SK-N-SH (cell line): ENCODE measurements around the gene ARHGAP15. TPM values are rescaled to one million over a fixed set of nuclear protein-coding genes. Genes with fewer than 3 reads are reported as not detected.
"Not testable (repeated sequence)": the region's sequence is repeated elsewhere in the genome, so short reads cannot be mapped to it uniquely, and the experiment has no call there.

ENCODE experiments used
- CTCF ChIA-PET: fragments of 300-600, 350-600 bp; formaldehyde crosslinking; extraction: SDS; loops from one replicate; lab custom pipeline; 2021; lab: Yijun Ruan, JAX
- POLR2A ChIA-PET: fragments of 350-600 bp; sonication (Branson Sonifier 250); formaldehyde crosslinking; extraction: SDS; loops from one replicate; lab custom pipeline; 2020; ENCODE audit warnings: antibody characterized with exemption, inconsistent platforms; lab: Yijun Ruan, JAX
- DNase-seq: peaks from one replicate; pipeline ENCODE4 v3.0.0; 2012
- H2AFZ ChIP-seq: fragments of 200-600 bp; sonication (generic); 2 replicates; pipeline ENCODE4 v1.8.1; 2016; ENCODE audit warnings: antibody characterized with exemption, mild to moderate bottlenecking, low read depth
- H3F3A ChIP-seq: fragments of 200-600 bp; sonication (generic); replicated peaks from 2 replicates; pipeline ENCODE3; 2016; ENCODE audit warnings: antibody characterized with exemption, mild to moderate bottlenecking; ENCODE audit not compliant: insufficient read depth
- H3K27ac ChIP-seq, 2 experiments: fragments of 200-500 bp in 1 of 2; fragments of 200-600 bp in 1 of 2; sonication (Bioruptor generic) in 1 of 2; sonication (generic), shearing (Covaris generic) in 1 of 2; 2 replicates each; pipeline versions ENCODE4 v1.5.1 to v1.6.1; 2014 to 2016; ENCODE audit warnings: low read depth in 2 of 2, inconsistent platforms in 1 of 2, low read length in 1 of 2, mild to moderate bottlenecking in 1 of 2, mixed read lengths in 1 of 2
- H3K27me3 ChIP-seq: fragments of 200-600 bp; sonication (generic), shearing (Covaris generic); 2 replicates; pipeline ENCODE4 v1.6.1; 2016; ENCODE audit warnings: mixed run types; ENCODE audit not compliant: insufficient read depth
- H3K36me3 ChIP-seq, 2 experiments: fragments of 200-500 bp in 1 of 2; fragments of 200-600 bp in 1 of 2; sonication (Bioruptor generic) in 1 of 2; sonication (generic) in 1 of 2; replicated peaks in 1 of 2; 2 replicates each; pipeline versions ENCODE3 to v1.5.1; 2014 to 2016; ENCODE audit warnings: low read length in 1 of 2, mild to moderate bottlenecking in 1 of 2; ENCODE audit not compliant: insufficient read depth in 2 of 2, control insufficient read depth in 1 of 2
- H3K4me1 ChIP-seq, 2 experiments: fragments of 200-500 bp in 1 of 2; fragments of 200-600 bp in 1 of 2; sonication (Bioruptor generic) in 1 of 2; sonication (generic), shearing (Covaris generic) in 1 of 2; 2 replicates each; pipeline versions ENCODE4 v1.5.1 to v1.6.1; 2014 to 2016; ENCODE audit warnings: low read depth in 1 of 2, low read length in 1 of 2, mixed run types in 1 of 2; ENCODE audit not compliant: insufficient read depth in 2 of 2, control insufficient read depth in 1 of 2
- H3K4me2 ChIP-seq: fragments of 200-600 bp; sonication (generic), shearing (Covaris generic); 2 replicates; pipeline ENCODE4 v1.6.1; 2017; ENCODE audit warnings: mixed run types
- H3K4me3 ChIP-seq, 2 experiments: fragments of 200-500 bp in 1 of 2; fragments of 200-600 bp in 1 of 2; sonication (Bioruptor generic) in 1 of 2; sonication (generic), shearing (Covaris generic) in 1 of 2; 2 replicates each; pipeline versions ENCODE4 v1.5.1 to v1.8.1; 2014 to 2016; ENCODE audit warnings: low read depth in 2 of 2, inconsistent platforms in 1 of 2, low read length in 1 of 2, mild to moderate bottlenecking in 1 of 2, mixed read lengths in 1 of 2, moderate library complexity in 1 of 2
- H3K79me2 ChIP-seq: fragments of 200-600 bp; sonication (generic); 2 replicates; pipeline ENCODE4 v1.8.1; 2017; ENCODE audit warnings: mild to moderate bottlenecking; ENCODE audit not compliant: insufficient read depth
- H3K9ac ChIP-seq: fragments of 200-600 bp; sonication (generic); 2 replicates; pipeline ENCODE4 v1.6.1; 2017; ENCODE audit warnings: mixed run types
- H3K9me2 ChIP-seq: fragments of 200-600 bp; sonication (generic); 2 replicates; pipeline ENCODE4 v1.6.1; 2017; ENCODE audit warnings: mixed run types
- H3K9me3 ChIP-seq: fragments of 200-600 bp; sonication (generic); 2 replicates; pipeline ENCODE4 v1.6.1; 2017; ENCODE audit warnings: mixed run types, mild to moderate bottlenecking, moderate library complexity
- H4K20me1 ChIP-seq: fragments of 200-600 bp; sonication (generic); 2 replicates; pipeline ENCODE4 v1.6.1; 2017; ENCODE audit warnings: mild to moderate bottlenecking, mixed run types; ENCODE audit not compliant: insufficient read depth
- CHD2 ChIP-seq: fragments of 150-350 bp; IDR thresholded peaks from 2 replicates; pipeline ENCODE4 v1.6.1; 2018; ENCODE audit warnings: low read length; ENCODE audit not compliant: partially characterized antibody
- CTCF ChIP-seq: fragments of 200-600 bp; sonication (generic); IDR thresholded peaks from 2 replicates; pipeline ENCODE4 v1.6.1; 2017; ENCODE audit warnings: antibody characterized with exemption, mild to moderate bottlenecking, moderate library complexity
- FOXJ3 ChIP-seq: sonication (generic); formaldehyde crosslinking; IDR thresholded peaks from 2 replicates; pipeline ENCODE4 v1.5.1; 2020; ENCODE audit warnings: mild to moderate bottlenecking, missing genetic modification reagents
- FOXM1 ChIP-seq: IDR thresholded peaks from 2 replicates; pipeline ENCODE4 v1.4.0; 2012; ENCODE audit warnings: low read depth, mild to moderate bottlenecking
- GABPA ChIP-seq: IDR thresholded peaks from 2 replicates; pipeline ENCODE4 v1.4.0; 2012; ENCODE audit warnings: low read depth, mild to moderate bottlenecking
- MAX ChIP-seq: IDR thresholded peaks from 2 replicates; pipeline ENCODE4 v1.4.0; 2012; ENCODE audit warnings: low read depth
- MEF2A ChIP-seq: IDR thresholded peaks from 2 replicates; pipeline ENCODE4 v1.4.0; 2012; ENCODE audit warnings: low read depth, borderline replicate concordance
- NFIC ChIP-seq: IDR thresholded peaks from 2 replicates; pipeline ENCODE4 v1.4.0; 2012; ENCODE audit warnings: borderline replicate concordance
- NRF1 ChIP-seq: IDR thresholded peaks from 2 replicates; pipeline ENCODE4 v1.6.1; 2012; ENCODE audit warnings: low read depth, mild to moderate bottlenecking, low read length
- RAD21 ChIP-seq: IDR thresholded peaks from 2 replicates; pipeline ENCODE4 v1.6.1; 2012; ENCODE audit warnings: mild to moderate bottlenecking, low read length
- REST ChIP-seq: IDR thresholded peaks from 2 replicates; pipeline ENCODE4 v1.6.1; 2012; ENCODE audit warnings: mild to moderate bottlenecking, low read depth, low read length, moderate library complexity
- RFX5 ChIP-seq: IDR thresholded peaks from 2 replicates; pipeline ENCODE4 v1.6.1; 2012; ENCODE audit warnings: mild to moderate bottlenecking, improper control_type of control experiment, low read length
- RXRA ChIP-seq: IDR thresholded peaks from 2 replicates; pipeline ENCODE4 v1.4.0; 2012; ENCODE audit warnings: low read depth, mild to moderate bottlenecking, borderline replicate concordance
- TAF1 ChIP-seq: IDR thresholded peaks from 2 replicates; pipeline ENCODE4 v1.6.1; 2012; ENCODE audit warnings: low read depth, mild to moderate bottlenecking, low read length, moderate library complexity, borderline replicate concordance
- TCF12 ChIP-seq: IDR thresholded peaks from 2 replicates; pipeline ENCODE4 v1.4.0; 2012
- TEAD4 ChIP-seq: IDR thresholded peaks from 2 replicates; pipeline ENCODE4 v1.4.0; 2012; ENCODE audit warnings: mild to moderate bottlenecking, borderline replicate concordance; ENCODE audit not compliant: insufficient read depth
- USF1 ChIP-seq: IDR thresholded peaks from 2 replicates; pipeline ENCODE4 v1.4.0; 2012; ENCODE audit warnings: low read depth, borderline replicate concordance
- YY1 ChIP-seq: IDR thresholded peaks from 2 replicates; pipeline ENCODE4 v1.4.0; 2012; ENCODE audit warnings: low read depth, mild to moderate bottlenecking
- ZBTB33 ChIP-seq: IDR thresholded peaks from 2 replicates; pipeline ENCODE4 v1.4.0; 2012; ENCODE audit warnings: low read depth, borderline replicate concordance
- WGBS: methylation state at CpG from one replicate; pipeline ENCODE4 v1.1.6; 2017; ENCODE audit warnings: low lambda C conversion rate; 5-methylcytosine and 5-hydroxymethylcytosine counted together
- polyA plus RNA-seq, 3 experiments: library from polyadenylated mRNA; depleted of rRNA; stranded (reverse); fragments of >200 nt; gene quantifications; 2 replicates each; pipeline ENCODE4 v1.2.3, GENCODE V29; 2012

Gene ARHGAP15
- polyA plus RNA-seq, 1 of the 3 experiments (the other 2 are of a cell fraction): not detected

- H3K27me3 ChIP-seq: no peaks in the 10 kb centered on the region
- H3K9ac ChIP-seq: no peak overlapping the region
- H3K9me3 ChIP-seq: no peaks in the 10 kb centered on the region
- no peak overlapping the region for H2AFZ ChIP-seq
- H3K27ac ChIP-seq: no peak overlapping the region
- peaks cover 0 to 5% of the 10 kb centered on the region in 2 experiments; a peak in 1 of 4 replicates for H3K4me1 ChIP-seq
- no peak for TF ChIP-seq MAX
- no peak for TF ChIP-seq REST
- no peak for TF ChIP-seq NRF1
- TF ChIP-seq TEAD4: no peak
- no peak for TF ChIP-seq RFX5
- no peak for TF ChIP-seq USF1
- TF ChIP-seq GABPA: no peak
- no peak for TF ChIP-seq YY1
- TF ChIP-seq TCF12: no peak
- TF ChIP-seq NFIC: no peak
- TF ChIP-seq RAD21: no peak
- no peak for TF ChIP-seq CHD2
- no peak for TF ChIP-seq MEF2A
- no peak for TF ChIP-seq ZBTB33
- TF ChIP-seq TAF1: no peak
- TF ChIP-seq FOXM1: no peak
- TF ChIP-seq FOXJ3 (CRISPR knock-in tag): no peak
- no peak for TF ChIP-seq CTCF
- no peak for TF ChIP-seq RXRA
- no peaks in the 10 kb centered on the region for H3K79me2 ChIP-seq
- ChIA-PET POLR2A (no interaction called here), CTCF (interaction anchor here (0.6 kb wide), 1 partner anchor 29 kb away, joined by 4 read pairs; no protein-coding TSS in a partner anchor)
- H3K4me3 ChIP-seq: no peak overlapping the region
- no peak overlapping the region for H3K4me2 ChIP-seq
- H4K20me1 ChIP-seq: no peaks in the 10 kb centered on the region
- 48% methylated on average over 4 of the region's 4 CpGs for WGBS
- H3K36me3 ChIP-seq: no peaks in the 10 kb centered on the region
- no peaks in the 10 kb centered on the region for H3K9me2 ChIP-seq
- H3F3A ChIP-seq: no peaks in the 10 kb centered on the region
- DNase-seq: no peak
Observed at GRCh38 chr2:143088388-143088787, 40.8 kb upstream of the ARHGAP15 start.

GRCh38 chr2:143089520-143089919, 39.7 kb upstream of the ARHGAP15 start:
- H3K9me2 ChIP-seq, H3K9ac ChIP-seq, H3K4me2 ChIP-seq, H3K4me3 ChIP-seq, H3K36me3 ChIP-seq, H3K9me3 ChIP-seq, H4K20me1 ChIP-seq, CTCF ChIA-PET, H3K4me1 ChIP-seq, H3K79me2 ChIP-seq, H3K27ac ChIP-seq, DNase-seq, H2AFZ ChIP-seq, H3K27me3 ChIP-seq, POLR2A ChIA-PET, H3F3A ChIP-seq: not testable (repeated sequence)
- 91% methylated on average over 4 of the region's 12 CpGs for WGBS
